GM18498 (cell line): ENCODE results near the gene PIK3R5.
"Not testable (repeated sequence)": the region's sequence is repeated elsewhere in the genome, so short reads cannot be mapped to it uniquely, and the experiment has no call there.

Experiments
- ATAC-seq: cut with Tn5 transposase; IDR thresholded peaks from one replicate; pipeline ENCODE4 v1.9.1; 2021; ENCODE audit warnings: mild to moderate bottlenecking, moderate library complexity; ENCODE audit not compliant: unreplicated experiment

Gene PIK3R5

DNA sequence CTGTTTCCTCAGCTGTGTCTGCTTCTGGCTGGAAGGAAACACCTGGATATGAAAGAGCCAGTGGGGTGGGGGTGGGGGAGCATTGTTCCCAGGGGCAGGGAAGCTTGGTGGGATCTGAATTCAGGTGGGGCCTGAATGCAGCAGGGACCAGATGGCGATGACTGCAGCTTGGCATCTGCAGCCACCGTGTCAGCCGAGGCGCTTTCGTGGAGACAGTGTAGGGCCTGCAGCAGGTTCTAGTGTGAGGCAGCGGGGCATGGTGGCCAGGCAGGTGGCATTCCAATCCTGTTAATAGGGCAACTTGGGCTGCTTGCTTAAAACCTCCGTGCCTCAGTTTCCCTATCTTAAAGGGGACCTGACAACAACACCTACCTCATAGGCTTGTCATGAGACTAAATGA lies 99.7 kb downstream of the PIK3R5 start:
- no peak for ATAC-seq

DNA sequence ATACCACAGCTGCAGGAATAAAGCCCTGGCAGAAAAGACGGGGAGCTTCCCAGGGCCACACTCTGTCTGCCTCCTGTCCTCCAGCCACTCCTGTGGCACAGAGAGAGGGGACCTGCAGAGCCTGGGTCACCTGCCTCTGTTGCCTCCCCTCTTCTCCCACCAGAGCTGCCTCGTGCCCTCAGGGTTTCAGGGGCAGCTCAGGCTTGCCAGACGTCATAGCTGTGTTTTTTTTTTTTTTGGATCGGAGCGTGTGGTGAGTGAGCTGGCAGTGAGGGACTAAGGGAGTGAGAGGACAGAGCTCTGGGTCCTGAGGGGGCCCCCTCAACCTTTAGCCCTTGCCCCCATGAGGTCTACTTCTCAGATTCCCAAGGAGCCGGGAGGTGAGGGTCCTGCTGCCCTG lies 100.1 kb downstream of the PIK3R5 start:
- no peak for ATAC-seq

DNA sequence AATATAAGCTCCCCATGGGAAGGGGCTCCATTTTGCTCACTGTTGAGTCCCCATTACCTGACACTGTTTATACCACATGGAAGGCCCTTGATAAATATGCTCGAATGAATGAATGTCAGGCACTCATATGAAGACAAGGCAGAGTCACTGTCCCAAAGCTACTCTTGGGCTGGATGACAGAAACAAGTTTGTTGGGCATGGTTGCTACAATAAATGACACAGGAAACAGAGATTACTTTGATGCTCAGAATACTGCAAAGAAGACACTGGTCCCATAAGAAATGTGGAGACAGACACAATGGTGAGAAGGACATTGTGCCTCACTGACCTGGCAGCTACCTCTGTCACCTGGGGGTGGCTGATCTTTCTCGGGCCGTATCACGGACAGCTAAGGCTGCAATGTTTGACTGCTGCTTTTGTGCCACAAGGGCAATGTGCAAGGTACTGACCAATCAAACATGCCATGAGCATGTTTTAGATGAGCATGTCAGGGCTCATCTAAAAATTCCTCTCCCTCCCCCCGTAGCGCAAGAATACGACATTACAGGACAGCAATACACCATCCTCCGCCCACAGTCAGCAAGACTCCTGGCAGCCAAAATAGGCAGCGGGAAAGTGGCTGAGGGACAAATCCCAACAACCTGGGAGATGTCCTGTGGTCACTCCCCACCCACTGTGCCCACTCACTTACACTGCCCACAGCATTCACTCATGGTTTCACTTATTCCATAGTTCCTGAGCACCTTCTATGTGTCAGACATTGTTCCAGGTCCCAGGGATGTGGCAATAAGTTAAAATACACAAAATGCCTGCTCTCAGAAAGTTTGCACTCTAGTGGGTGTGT lies 103.1 kb downstream of the PIK3R5 start:
- ATAC-seq, result no peak

DNA sequence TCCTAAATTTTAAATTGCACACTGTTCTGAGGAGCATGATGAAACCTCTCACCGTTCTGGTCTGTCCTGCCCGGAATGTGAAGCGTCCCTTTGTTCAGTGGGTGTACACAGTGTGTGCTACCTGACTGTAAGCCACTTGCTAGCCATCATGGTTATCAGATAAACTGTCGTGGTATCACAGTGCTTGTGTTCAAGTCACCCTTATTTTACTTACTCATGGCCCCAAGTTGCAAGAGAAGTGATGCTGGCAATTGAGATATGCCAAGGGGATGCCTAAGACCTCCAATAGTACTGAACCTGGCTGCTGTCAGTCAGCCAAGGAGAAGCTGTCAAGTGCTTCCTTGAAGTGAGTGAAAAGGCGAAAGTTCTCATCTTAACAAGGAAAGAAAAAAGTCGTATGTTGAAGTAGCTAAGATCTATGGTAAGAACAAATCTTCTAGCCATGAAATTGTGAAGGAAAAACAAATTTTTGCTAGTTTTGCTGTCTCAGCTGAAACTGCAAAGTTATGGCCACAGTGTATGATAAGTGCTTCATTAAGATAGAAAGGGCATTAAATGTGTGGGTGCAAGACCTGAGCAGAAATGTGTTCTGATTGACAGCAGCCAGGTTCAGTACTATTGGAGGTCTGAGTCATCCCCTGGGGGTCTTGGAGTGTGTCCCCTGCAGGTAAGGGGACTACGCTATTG lies 103.9 kb downstream of the PIK3R5 start:
- ATAC-seq, result no peak

DNA sequence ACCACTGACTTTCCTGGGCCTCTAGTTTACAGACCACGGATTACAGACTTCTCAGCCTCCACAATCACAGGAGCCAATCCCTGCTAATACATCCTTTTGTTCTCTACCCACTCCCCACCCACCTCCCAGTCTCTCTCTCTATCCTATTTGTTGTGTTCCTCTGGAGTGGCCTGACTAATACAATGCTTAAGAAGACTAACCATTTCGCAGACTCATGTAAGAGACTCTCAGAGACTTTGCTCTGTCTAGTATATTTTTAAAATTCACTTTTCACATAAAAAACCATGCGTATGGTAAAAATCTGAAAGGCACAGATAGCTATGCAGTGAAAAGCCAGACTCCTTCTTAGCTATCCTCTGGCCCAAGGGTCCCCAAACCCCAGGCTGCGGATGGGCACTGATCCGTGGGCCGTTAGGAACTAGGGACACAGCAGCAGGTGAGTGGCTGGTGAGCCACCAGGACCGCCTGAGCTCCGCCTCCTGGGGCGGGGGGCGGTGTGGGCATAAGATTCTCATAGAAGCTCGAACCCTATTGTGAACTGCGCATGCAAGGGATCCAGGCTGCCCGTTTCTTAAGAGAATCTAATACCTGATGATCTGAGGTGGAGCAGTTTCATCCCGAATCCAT lies 105.6 kb downstream of the PIK3R5 start:
- ATAC-seq, result no peak

DNA sequence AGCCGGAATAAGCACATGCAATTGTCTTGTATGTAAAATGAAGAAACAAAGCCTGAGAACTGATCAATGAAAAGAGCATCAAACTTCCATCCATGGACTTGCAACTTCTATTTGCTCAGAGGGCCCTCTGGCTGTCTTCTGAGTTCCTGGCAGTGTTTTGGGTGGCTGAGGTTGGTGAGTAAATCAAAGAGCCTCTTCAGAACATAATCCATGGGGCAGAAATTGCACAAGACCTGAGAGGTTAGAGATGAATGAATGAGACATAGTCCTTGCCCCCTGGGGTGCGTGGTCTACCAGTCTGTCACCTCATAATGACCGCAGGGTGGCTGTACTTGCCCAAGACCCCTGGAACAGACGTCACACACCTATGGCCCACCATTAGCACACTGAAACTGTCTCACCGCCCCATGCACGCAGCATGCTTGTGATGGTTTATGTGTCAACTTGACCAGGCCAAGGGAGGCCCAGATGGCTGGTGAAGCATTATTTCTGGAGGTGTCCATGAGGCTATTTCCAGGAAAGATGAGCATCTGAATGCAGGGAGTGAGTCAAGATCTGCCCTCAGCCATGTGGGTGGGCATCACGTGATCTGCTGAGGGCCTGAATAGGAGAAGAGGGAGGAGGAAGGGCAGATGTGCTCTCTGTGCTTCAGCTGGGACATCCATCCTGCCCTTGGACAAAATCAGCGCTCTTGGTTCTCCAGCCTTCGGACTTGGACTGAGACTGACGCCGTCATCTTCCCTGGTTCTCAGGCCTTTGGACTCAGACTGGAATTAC lies 106.3 kb downstream of the PIK3R5 start:
- ATAC-seq, result no peak

DNA sequence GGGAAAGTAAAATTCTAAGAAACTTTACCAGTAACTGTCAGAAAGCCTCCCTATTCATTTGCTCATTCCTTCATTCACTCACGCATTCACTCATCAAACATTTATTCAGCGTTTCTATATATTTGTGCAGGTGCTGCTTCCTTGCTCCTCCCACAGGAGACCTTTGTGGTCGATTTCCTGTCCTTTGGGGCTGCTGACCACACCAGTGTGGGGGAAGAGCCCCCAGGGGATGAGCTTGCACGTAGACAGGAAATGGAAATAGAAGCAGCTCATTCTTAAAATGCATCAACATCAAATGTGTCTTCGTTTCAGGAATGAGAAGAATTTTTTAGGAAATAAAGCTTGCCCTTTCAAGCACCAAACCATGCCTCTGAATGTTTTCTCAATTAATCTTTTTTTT lies 107.6 kb downstream of the PIK3R5 start:
- ATAC-seq, result peak; percentile 41

DNA sequence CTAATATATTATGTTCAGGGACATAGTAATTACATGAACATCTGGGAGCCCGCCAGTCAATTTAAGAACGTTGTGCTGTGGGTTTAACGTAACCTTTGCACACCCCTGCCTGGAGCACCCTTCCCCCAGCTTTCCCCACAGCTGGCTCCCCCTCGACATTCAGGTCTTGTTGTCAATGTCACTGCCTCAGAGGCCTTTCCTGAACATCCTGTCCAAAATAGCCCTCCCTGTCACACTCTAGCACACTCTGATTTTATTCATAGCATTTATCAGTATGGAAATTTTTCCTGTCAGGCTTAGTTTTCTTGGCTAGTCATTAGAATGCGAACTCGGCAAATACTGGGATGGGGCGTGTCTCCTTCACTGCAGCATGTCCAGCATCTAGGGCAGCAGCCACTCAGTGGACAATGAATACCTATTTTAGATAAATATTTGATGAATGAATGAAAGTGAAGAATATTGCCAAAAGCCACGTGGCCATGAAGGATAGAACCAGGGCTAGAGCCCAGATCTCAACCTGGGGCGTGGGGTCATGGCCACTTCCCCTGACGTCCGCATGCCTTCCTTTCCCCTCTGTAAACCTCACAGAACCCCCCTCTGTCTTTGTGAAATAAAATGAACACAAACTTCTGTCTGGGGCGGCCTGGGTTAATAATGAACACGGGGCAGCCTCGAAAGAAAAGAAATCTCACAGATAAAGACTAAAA lies 108.5 kb downstream of the PIK3R5 start:
- no peak for ATAC-seq

DNA sequence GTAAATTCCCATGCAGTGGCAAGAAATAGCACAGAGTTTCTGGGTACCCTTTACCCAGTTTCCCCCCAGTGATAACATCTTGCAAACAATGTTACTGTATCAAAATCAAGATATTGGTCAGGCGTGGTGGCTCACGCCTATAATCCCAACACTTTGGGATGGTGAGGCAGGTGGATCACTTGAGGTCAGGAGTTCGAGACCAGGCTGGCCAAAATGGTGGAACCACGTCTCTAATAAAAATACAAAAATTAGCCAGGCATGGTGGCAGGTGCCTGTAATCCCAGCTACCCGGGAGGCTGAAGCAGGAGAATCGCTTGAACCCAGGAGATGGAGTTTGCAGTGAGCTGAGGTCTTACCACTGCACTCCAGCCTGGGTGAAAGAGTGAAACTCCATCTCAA lies 109.3 kb downstream of the PIK3R5 start:
- not testable (repeated sequence) for ATAC-seq

DNA sequence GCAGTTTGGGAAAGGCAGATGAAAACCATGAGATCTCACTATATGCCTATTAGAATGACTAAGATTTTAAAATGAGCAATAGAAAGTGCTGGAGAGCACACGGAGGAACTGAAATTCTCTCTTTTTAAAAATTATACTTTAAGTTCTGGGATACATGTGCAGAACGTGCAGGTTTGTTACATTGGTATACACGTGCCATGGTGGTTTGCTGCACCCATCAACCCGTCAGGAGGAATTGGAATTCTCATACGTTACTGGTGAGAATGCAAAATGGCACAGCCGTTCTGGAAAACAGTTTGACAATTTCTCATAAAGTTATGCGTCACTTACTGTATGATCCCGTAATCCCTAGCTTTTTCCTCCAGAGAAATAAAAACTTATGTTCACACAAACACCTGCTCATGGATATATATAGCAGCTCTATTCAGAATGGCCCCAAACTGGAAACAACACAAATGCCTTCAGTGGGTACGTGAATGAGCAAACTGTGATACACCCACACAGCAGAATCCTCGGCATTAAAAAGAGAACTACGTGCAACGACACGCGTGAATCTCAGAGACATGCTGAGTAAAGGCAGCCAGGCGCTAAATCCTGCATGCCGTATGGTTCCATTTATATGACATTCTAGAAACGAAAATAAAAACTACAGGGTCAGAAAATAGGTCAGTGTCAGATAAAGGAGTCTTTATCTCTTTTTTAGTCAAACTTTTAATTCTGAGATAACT lies 109.9 kb downstream of the PIK3R5 start:
- ATAC-seq, result peak; percentile 57

DNA sequence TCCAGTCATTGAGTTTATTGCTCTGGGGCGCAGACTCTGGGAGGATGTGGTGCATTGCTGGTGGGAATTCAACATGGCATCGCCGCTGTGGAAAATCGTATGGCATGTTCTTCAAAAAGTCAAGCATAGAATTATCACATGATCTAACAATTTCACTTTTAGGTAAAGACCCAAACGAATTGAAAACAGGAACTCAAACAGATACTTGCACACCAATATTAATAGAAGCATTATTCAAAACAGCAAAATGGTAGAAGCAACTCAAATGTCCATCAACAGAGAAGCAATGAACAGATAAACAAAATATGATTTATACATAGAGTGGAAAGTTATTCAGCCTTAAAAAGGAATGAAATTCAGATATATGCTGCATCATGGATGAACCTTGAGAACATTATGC lies 113.9 kb downstream of the PIK3R5 start:
- ATAC-seq, result no peak

DNA sequence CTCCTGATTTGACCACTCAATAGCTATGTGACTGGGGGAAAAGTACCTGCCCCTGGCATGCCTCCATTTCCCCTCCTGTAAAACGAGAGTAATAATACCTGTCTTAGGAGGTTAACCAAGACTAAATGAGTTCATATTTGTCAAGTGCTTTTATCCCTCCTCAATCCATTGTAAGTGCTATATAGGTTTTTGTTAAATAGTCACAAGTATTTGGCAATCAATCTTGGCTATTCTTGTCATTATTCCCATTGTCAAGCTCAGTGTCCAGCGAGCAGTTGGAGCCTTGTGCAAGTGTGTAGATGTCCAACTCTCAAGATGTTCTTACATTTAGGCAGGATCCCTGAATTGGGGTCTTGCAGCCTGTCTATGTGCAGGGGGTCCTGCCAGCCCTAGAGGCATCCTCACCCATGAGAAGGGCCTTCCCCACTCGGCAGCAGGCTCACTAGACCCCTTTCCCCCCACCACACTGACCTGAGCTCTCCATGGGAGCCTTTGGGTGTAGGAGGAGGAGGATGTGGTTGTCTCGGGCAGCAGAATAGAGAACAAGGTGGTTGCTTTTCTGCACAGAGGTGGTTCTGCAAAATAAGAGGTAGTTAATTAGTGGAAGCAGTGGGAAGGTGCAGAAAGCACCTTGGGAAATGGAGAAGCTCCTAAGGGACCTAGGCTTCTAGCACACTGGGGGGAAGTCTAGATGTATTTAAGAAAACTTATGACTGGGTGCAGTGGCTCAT lies 116.0 kb downstream of the PIK3R5 start:
- no peak for ATAC-seq

DNA sequence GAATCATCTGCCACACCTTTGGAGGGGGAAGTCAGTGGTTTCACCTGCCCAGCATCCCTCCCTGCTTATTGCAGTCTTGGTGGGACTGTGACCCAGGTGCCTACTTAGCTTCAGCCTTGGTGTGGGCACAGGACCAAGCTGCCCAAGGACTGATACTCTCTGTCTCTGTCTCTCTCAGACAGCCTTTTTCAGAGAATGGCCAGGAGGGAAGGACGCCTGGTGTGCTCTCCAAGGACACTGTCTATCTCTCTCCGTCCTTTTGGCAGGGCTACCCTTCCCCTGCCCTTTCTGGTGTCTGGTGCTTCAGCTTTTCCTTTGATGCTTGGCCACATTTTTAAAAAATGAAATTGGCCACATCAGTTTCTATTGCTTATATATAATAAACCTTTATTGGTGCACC lies 117.6 kb downstream of the PIK3R5 start:
- no peak for ATAC-seq

DNA sequence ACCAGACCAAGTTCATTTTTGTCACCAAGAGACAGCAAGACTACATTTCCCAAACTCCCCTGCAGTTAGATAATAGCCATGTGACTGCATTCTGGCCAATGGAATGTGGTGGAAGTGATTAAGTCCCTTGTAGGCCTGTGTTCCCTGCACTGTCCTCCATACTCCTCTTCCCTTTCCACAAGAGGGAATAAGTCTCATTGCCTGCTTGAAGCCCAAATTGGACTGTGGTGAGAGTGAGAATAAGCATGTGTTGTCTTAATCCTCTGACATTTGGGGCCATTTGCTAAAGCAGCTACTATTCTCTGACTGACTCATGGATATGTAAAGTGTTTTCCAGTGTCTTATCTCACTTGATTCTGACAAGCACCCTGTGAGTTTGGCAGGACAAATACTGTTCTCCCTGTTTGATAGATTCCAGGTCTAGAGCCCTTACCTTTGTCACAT lies 118.7 kb downstream of the PIK3R5 start:
- no peak for ATAC-seq

DNA sequence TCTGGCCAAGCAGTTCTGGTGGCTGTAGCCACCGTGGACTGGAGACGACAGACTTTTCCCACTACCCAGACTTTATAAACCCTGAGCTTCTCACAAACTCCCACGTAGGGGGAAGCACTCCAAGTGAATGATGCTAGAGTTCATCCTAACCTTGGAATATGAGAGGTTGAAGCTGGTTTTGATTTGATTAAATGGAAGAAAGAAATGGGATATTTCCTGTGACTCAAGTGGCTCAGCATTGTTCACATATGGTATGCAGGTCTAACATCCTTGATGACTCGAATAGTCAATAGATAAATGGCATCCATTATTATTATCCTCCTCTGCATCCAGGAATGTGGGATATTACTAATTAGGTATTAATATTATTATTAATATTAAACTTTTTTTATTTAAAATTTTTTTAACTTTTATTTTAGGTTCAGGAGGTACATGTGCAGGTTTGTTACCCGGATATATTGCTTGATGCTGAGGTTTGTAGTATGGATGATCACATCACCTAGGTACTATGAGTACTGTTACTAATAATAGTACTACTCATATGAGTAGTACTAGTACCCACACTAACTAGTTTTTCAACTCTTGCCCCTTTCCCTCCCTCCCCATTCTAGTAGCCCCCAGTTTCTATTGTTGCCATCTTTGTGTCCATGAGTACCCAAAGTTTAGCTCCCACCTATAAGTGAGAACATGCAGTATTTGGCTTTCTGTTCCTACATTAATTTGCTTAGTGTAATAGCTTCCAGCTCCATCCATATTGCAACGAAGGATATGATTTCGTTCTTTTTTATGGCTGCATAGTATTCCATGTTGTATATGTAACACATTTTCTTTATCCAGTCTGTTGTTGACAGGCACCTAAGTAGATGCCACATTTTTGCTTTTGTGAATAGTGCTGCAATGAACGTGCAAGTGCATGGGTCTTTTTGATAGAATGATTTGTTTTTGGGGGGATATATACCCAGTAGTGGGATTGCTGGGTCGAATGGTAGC lies 121.0 kb downstream of the PIK3R5 start:
- ATAC-seq, result no peak

DNA sequence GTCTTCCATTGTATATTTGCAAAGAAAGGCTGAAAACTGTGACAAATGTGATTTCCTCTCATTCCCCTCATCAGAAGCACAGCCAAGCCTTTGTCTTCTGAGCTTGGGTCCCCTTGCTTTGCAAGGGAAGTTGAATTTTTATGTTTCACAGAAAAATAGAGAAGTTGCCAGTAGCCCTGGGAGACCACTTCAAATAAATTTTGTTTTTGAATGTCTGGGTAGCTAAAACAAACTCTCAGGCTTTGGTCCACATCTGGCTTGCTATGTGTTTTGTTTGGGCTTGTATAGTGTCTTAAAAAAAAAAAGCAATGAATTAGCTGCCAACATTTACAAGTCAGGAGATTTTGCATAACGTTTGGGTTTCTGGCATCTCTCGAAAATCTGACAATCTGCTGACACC lies 122.2 kb downstream of the PIK3R5 start:
- no peak for ATAC-seq

DNA sequence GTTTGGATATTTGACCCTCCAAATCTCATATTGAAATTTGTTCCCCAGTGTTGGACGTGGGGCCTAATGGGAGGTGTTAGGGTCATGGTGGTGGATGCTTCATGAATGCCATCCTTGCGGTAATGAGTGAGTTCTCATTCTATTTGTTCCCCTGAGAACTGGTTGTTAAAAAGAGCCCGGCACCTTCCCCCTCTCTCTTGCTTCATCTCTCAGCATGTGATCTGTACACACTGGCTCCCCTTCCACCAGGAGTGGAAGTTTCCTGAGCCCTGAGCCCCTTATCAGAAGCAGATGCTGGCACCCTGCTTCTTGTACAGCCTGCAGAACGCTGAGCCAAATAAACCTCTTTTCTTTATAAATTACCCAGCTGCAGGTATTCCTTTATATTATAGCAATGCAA lies 123.7 kb downstream of the PIK3R5 start:
- no peak for ATAC-seq

DNA sequence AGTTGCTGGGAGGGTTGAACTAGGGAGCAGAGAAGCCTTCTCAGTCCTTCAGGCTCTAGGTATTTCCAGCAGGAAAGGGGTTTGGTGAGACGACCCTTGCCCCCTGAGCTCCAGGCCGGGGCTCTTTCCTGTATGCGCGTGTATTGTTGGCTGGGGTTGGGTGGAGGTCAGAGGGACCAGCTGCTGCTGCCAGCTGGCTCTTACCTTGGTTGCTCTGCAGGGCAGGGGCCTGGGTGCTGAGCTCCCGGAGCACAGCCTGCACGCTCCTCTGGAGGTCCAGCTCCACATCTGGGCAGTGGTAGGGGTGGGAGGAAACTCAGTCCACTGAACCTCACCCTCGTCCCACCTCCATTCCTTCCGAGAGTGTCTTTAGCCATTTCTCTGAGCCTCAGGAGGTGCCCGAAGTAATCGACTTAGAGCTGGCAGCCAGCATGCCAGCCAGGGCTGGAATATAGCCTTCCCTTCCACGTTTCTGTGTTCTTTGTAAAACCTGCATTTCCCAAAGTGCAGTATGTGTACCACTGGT lies 126.0 kb downstream of the PIK3R5 start:
- no peak for ATAC-seq
